ENCODE data around the gene ACOT13. TPM values are rescaled to one million over a fixed set of nuclear protein-coding genes. Genes with fewer than 3 reads are reported as not detected.
"Not testable (repeated sequence)": the region's sequence is repeated elsewhere in the genome, so short reads cannot be mapped to it uniquely, and the experiment has no call there.

ACOT13 gene
- total RNA-seq, 1 donor, result 5.2 TPM

DNA sequence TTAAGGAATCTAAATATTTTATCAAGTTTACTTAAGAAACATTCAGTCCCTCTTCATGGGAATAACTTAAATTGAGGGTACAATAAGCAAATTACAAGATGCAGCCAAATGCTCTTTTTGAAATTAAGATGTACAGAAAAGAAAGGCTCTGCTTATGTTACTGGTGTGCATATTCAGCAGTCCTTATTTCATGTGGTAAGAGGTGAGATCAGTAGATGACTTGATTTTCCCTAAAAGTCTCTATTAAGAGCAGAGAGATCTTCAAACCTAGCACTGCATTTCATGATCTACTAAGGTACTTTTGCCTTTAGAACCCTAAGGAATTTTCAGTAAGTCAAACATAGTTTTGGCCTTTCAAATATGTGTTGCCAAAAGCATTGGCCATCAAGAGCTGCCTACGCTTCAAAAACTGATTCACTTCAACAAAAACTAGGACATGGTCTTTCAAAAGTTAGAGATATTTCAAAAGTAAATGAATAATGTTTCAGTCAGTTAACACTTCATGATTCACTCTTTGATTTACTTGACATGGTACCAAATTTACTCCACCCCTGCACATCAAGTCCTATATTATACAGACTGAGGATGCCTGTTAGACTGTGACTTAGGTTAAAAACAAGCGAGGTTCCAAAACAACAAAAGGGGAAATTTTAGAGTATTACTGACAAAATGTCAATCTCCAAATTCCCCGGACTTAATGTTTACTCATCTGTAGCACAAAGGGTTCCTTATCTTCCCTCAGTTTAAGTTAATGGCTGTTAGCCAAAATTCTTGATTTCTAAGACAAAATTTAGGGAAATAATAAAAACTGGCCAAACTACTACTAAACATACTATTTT is 32.9 kb downstream of the ACOT13 start:
- no peak for DNase-seq (ENCODE audit: low read depth)
- no peak for TF ChIP-seq CTCF (IDR thresholded peaks at IDR 0.05; ENCODE audit: insufficient read depth, low read depth, low read length)
- H3K4me3 ChIP-seq (ENCODE audit: low read depth, low read length), result no peak overlapping the region

DNA sequence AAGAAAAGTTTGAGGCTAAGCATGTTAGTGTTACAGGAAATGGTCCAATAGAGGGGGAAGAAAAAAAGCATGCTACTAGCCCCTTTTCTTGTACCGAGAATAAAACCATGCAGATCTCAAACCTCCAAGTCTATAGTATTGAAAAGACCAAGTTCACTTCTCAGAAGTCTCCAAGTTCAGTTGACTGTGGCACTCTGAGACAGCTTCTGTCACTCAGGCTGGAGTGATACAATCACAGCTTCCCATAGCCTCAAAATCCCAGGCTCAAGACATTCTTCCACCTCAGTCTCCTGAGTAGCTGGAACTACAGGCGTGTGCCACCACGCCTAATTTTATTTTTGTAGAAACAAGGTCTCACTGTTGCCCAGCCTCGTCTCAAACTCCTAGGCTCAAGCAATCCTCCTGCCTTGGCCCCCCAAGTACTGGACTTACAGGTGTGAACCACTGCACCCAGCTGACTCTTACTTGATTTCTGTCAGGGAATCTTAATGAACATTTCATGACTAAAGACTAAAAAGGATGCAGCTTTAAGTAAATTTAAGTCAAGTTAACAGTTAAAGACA is 35.9 kb downstream of the ACOT13 start:
- TF ChIP-seq CTCF (IDR thresholded peaks at IDR 0.05; ENCODE audit: insufficient read depth, low read depth, low read length), result no peak
- DNase-seq (ENCODE audit: low read depth), result no peak
- H3K4me3 ChIP-seq (ENCODE audit: low read depth, low read length), result no peak overlapping the region

DNA sequence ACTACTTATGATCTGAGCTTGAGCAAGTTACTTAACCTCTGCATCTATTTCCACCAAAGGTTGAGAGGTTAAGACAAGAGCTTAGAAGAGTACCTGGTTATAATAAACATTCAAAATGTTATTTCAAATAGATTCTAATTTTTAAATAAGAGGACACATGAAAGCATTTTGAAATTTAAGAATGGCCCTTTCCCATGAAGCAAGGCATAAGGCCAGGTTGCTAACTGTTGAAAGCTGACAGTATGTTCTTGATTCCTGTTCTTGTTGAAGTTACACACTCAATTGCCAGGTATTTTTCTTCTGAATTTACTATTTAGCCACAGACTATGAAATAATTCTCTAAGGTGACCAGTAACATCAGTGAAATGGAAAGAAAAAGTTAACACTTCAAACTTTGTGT is 37.6 kb downstream of the ACOT13 start:
- TF ChIP-seq CTCF (IDR thresholded peaks at IDR 0.05; ENCODE audit: insufficient read depth, low read depth, low read length), result no peak
- H3K4me3 ChIP-seq (ENCODE audit: low read depth, low read length), result no peak overlapping the region
- DNase-seq (ENCODE audit: low read depth), result no peak

DNA sequence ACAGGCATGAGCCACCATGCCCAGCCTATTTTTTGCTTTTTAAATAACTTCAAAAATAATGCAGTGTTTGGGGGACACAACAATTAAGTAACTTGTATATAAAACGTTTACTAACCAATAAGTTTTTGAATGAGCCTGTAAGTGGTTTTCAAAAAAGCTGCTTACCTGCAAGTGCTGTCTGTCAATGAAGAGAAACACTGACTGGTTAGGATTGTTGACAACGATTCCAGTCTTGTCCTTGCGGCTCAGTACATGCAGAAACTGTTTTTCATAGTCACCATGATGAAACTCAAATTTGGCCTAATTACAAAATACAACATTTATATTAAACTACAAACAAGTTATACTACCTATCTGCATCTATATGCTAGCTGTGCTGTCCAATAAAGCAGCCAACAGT is 41.7 kb downstream of the ACOT13 start:
- TF ChIP-seq CTCF (IDR thresholded peaks at IDR 0.05; ENCODE audit: insufficient read depth, low read depth, low read length), result no peak
- no peak overlapping the region for H3K4me3 ChIP-seq (ENCODE audit: low read depth, low read length)
- no peak for DNase-seq (ENCODE audit: low read depth)

DNA sequence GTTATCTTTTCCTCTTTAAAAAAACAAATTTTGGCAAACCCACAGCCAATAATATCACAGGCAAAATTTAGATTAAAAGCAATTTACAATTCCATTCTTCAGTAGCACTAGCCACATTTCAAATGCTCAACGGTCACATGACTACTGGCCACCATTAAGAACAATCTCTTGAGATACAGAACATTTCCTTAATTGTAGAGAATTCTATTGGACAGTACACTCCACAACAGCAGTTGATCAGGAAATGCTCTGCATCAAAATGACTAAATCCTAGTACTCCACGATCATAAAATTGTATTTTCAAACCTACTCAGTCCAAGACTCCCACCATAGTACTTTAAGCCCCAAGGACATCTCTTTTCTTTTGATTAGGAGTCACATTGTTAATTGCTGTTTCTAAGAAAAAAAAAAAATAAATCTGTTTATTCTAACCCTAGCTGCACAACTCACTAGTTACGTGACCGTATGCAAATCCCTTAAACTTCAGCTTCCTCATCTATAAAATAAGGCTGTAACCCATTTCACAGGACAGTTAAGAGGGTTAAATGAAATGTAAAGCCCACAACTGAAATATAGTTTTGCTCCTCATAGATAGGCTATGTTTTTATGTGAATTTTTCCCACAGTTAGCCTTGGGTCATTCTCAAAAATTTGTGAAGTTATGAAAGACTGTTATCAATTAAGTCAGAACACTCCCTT is 42.3 kb downstream of the ACOT13 start:
- H3K4me3 ChIP-seq (ENCODE audit: low read depth, low read length), result no peak overlapping the region
- no peak for DNase-seq (ENCODE audit: low read depth)
- no peak for TF ChIP-seq CTCF (IDR thresholded peaks at IDR 0.05; ENCODE audit: insufficient read depth, low read depth, low read length)

GRCh38 chr6:24710519-24711303 is 43.8 kb downstream of the ACOT13 start:
- no peak for TF ChIP-seq CTCF (IDR thresholded peaks at IDR 0.05; ENCODE audit: insufficient read depth, low read depth, low read length)
- no peak for DNase-seq (ENCODE audit: low read depth)
- H3K4me3 ChIP-seq (ENCODE audit: low read depth, low read length), result no peak overlapping the region

DNA sequence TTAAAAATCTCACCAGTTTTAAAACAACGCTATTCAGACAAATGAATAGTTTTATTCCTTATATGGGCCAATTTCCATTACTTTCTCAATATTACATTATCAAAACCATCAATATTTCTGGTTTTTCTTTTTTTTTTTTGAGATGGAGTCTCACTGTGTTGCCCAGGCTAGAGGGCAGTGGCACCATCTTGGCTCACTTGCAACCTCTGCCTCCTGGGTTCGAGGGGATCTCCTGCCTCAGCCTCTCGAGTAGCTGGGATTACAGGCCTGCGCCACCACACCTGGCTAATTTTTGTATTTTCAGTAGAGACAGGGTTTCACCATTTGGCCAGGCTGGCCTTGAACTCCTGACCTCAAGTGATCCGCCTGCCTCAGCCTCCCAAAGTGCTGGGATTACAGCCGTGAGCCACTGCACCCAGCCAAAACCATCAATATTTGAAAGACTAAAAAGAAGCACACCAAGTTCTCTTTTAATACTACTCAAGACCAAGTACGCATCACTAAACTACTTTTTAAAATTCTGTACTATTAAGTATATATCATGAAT is 49.8 kb downstream of the ACOT13 start:
- peak overlapping the region; percentile 93 for H3K4me3 ChIP-seq (ENCODE audit: low read depth, low read length)
- not testable (repeated sequence) for DNase-seq (ENCODE audit: low read depth)
